AG04450 (cell line): ENCODE measurements around the gene AATF. TPM values are rescaled to one million over a fixed set of nuclear protein-coding genes. Genes with fewer than 3 reads are reported as not detected.

Source experiments
- CTCF ChIA-PET: fragments of 300-600, 350-600 bp; formaldehyde crosslinking; extraction: SDS; loops from one replicate; lab custom pipeline; 2022; ENCODE audit warnings: antibody characterized with exemption, inconsistent platforms; lab: Charles Lee
- POLR2A ChIA-PET: fragments of 350-600 bp; formaldehyde crosslinking; extraction: SDS; loops from one replicate; lab custom pipeline; 2021; ENCODE audit warnings: antibody characterized with exemption, inconsistent platforms; lab: Yijun Ruan, JAX
- DNase-seq: peaks from one replicate; pipeline ENCODE4 v3.0.0-alpha.2; 2011; ENCODE audit warnings: low read depth, low spot score
- H3K27ac ChIP-seq: one replicate; pipeline ENCODE4 v1.5.1; 2012; ENCODE audit warnings: low read depth, low read length, control low read depth
- H3K27me3 ChIP-seq: one replicate; pipeline ENCODE4 v1.6.0; 2012; ENCODE audit warnings: low read length; ENCODE audit not compliant: control insufficient read depth, insufficient read depth
- H3K4me3 ChIP-seq: 2 replicates; pipeline ENCODE4 v1.5.1; 2011; ENCODE audit warnings: mild to moderate bottlenecking, low read depth, low read length, control low read depth
- H3K9me3 ChIP-seq: 2 replicates; pipeline ENCODE4 v1.5.1; 2012; ENCODE audit warnings: low read length; ENCODE audit not compliant: control insufficient read depth, insufficient read depth
- CTCF ChIP-seq: IDR thresholded peaks from 2 replicates; pipeline ENCODE4 v1.5.1; 2011; ENCODE audit warnings: low read depth, low read length, control low read depth, inconsistent platforms
- polyA plus RNA-seq: library from polyadenylated mRNA; depleted of rRNA; stranded (reverse); fragments of >200 nt; gene quantifications from 2 replicates; pipeline ENCODE4 v1.2.3, GENCODE V29; 2011

Gene AATF
- polyA plus RNA-seq, 1 experiment = 16.6 TPM

GRCh38 chr17:37094391-37094790, 145.6 kb downstream of the AATF start:
- Histone ChIP-seq H3K9me3 (no peaks in the 10 kb centered on the region), H3K27ac (no peak overlapping the region), H3K27me3 (no peaks in the 10 kb centered on the region), H3K4me3 (no peak overlapping the region)
- no peak for DNase-seq
- TF ChIP-seq CTCF = no peak
- POLR2A ChIA-PET = interaction anchor here (0.7 kb wide), 1 partner anchor 10 kb away, joined by 3 read pairs; no protein-coding TSS in a partner anchor
- CTCF ChIA-PET = no interaction called here

- no peaks in the 10 kb centered on the region for H3K9me3 ChIP-seq
- H3K4me3 ChIP-seq = no peak overlapping the region
- no peak for TF ChIP-seq CTCF
- no peak overlapping the region for H3K27ac ChIP-seq
- no peak for DNase-seq
- POLR2A ChIA-PET = no interaction called here
- CTCF ChIA-PET = no interaction called here
- no peaks in the 10 kb centered on the region for H3K27me3 ChIP-seq
These were observed 147.3 kb downstream of the AATF start for GRCh38 chr17:37096071-37096470.

GRCh38 chr17:37097154-37097553, 148.4 kb downstream of the AATF start:
- Histone ChIP-seq H3K9me3 (no peaks in the 10 kb centered on the region), H3K27ac (no peak overlapping the region), H3K27me3 (no peaks in the 10 kb centered on the region), H3K4me3 (no peak overlapping the region)
- CTCF ChIA-PET = no interaction called here
- DNase-seq = no peak
- POLR2A ChIA-PET = no interaction called here
- TF ChIP-seq CTCF = no peak

- no peaks in the 10 kb centered on the region for H3K27me3 ChIP-seq
- no peak for TF ChIP-seq CTCF
- no peak overlapping the region for H3K4me3 ChIP-seq
- ChIA-PET POLR2A (no interaction called here), CTCF (no interaction called here)
- DNase-seq = no peak
- H3K27ac ChIP-seq = no peak overlapping the region
- H3K9me3 ChIP-seq = no peaks in the 10 kb centered on the region
These were observed 149.4 kb downstream of the AATF start for GRCh38 chr17:37098152-37098551.

- TF ChIP-seq CTCF = no peak
- ChIA-PET CTCF (interaction anchor here (0.7 to 1.0 kb wide), 3 partner anchors 8 to 496 kb away, joined by 3 to 4 read pairs (median 3); no protein-coding TSS in a partner anchor), POLR2A (no interaction called here)
- Histone ChIP-seq H3K27me3 (no peaks in the 10 kb centered on the region), H3K9me3 (no peaks in the 10 kb centered on the region), H3K27ac (no peak overlapping the region), H3K4me3 (no peak overlapping the region)
- no peak for DNase-seq
These were observed 150.3 kb downstream of the AATF start for GRCh38 chr17:37098910-37099664.
